Measurements from ENCODE around the gene CD52. TPM values are rescaled to one million over a fixed set of nuclear protein-coding genes. Genes with fewer than 3 reads are reported as not detected.

Gene CD52
- polyA plus RNA-seq, 1 donor from 2014 or later = 10,525 TPM

Other genes starting within 250 kb of the CD52 start
- gene PDIK1L, start 206.1 kb upstream of the CD52 start, polyA plus RNA-seq = 3.7 TPM
- not detected for gene FAM110D, start 158.9 kb upstream of the CD52 start, polyA plus RNA-seq
- not detected for gene C1orf232, start 149.0 kb upstream of the CD52 start, polyA plus RNA-seq
- gene ZNF593, start 148.1 kb upstream of the CD52 start, polyA plus RNA-seq = 43.7 TPM
- 0.61 TPM for gene ZNF593OS, start 146.1 kb upstream of the CD52 start, polyA plus RNA-seq
- gene CNKSR1, start 140.5 kb upstream of the CD52 start, polyA plus RNA-seq = 2.2 TPM
- not detected for gene CATSPER4, start 127.4 kb upstream of the CD52 start, polyA plus RNA-seq
- 6.6 TPM for gene CEP85, start 83.8 kb upstream of the CD52 start, polyA plus RNA-seq
- 1,152 TPM for gene SH3BGRL3, start 37.9 kb upstream of the CD52 start, polyA plus RNA-seq
- gene UBXN11, start 11.3 kb upstream of the CD52 start, polyA plus RNA-seq = 11.2 TPM
- gene CRYBG2, start 36.2 kb downstream of the CD52 start, polyA plus RNA-seq = 3.1 TPM
- gene ZNF683, start 54.8 kb downstream of the CD52 start, polyA plus RNA-seq = 8.8 TPM
- gene LIN28A, start 92.9 kb downstream of the CD52 start, polyA plus RNA-seq = not detected
- 23.7 TPM for gene DHDDS, start 114.4 kb downstream of the CD52 start, polyA plus RNA-seq
- 748 TPM for gene HMGN2, start 154.5 kb downstream of the CD52 start, polyA plus RNA-seq
- gene RPS6KA1, start 211.8 kb downstream of the CD52 start, polyA plus RNA-seq = 152 TPM

Measured in IgD-negative memory B cell (primary cell).